Testis (tissue), 2 donors: Measurements from ENCODE around the gene MYLK4.

Experiments
- CTCF ChIP-seq, 3 experiments: fragments of 450-650 bp in 2 of 3; fragments of 200-600 bp in 1 of 3; sonication (generic) in 1 of 3; IDR thresholded peaks; one replicate each; pipeline ENCODE4 v1.5.1; 2016 to 2019; ENCODE audit warnings: antibody characterized with exemption in 3 of 3, mild to moderate bottlenecking in 2 of 3, moderate library complexity in 1 of 3
- POLR2A ChIP-seq: fragments of 450-650 bp; IDR thresholded peaks from one replicate; pipeline ENCODE4 v1.6.1; 2017; ENCODE audit warnings: antibody characterized with exemption, mild to moderate bottlenecking, moderate library complexity

- TF ChIP-seq CTCF (IDR thresholded peaks at IDR 0.05), result no peak
- TF ChIP-seq POLR2A, result no peak
These were observed 83.7 kb downstream of the MYLK4 start for GRCh38 chr6:2666906-2667575.
